ENCODE results near the gene BORCS6. TPM values are rescaled to one million over a fixed set of nuclear protein-coding genes. Genes with fewer than 3 reads are reported as not detected.

Gene BORCS6
- total RNA-seq, 1 donor from 2014 or later: 5.8 TPM

- no peak for DNase-seq (ENCODE audit: low spot score)
Measured at GRCh38 chr17:8212312-8213180, 22.6 kb upstream of the BORCS6 start.

- DNase-seq (ENCODE audit: low spot score): no peak
Measured at GRCh38 chr17:8210761-8211458, 20.9 kb upstream of the BORCS6 start.

DNA sequence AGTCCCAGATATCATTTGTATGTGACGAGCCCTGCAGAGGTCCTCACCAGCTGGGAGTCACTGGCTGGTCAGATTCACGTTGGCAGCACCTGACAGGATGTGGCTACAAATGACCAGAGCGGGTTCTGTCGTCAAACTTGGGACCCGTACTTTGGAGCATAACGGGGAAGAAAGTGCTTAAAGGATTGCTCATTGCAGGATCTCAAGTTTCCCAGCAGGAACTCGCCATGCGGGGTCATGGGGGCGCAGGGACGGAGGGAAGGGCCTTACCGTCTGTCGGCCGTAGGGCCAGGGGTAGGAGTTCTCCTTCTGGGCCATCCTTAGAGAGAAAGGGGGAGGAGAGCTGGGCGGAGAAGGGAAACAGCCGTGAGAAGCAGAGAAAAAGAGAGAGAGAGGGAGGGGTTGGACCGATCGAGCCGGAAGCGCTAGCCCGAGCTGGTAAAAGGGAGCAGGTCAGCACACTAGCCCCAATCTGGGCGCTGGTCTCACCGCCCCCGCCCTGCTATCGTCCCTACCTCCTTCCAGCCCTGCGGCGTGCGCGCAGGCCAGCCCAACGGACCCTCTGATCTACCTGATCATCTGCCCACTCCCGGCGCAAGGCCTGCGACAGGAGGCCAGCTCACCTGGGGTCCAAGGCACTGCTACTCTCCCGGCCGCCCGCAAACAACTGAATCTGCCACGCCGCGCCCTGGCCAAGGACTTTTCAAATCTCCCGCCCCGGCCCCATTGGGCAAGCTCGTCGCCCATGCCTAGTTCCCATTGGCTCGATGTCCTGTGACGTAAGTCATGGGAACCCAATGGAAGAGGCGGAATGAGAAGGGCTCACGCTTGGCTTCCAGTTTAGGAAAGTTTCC, 20.2 kb upstream of the BORCS6 start, which contains the start of gene AURKB:
Gene AURKB (minus strand): TSS at position 669 of the 854 bp plus-strand sequence. CDS start 351 bp downstream, at position 318.
- DNase-seq (ENCODE audit: low spot score): peak; percentile 96

DNA sequence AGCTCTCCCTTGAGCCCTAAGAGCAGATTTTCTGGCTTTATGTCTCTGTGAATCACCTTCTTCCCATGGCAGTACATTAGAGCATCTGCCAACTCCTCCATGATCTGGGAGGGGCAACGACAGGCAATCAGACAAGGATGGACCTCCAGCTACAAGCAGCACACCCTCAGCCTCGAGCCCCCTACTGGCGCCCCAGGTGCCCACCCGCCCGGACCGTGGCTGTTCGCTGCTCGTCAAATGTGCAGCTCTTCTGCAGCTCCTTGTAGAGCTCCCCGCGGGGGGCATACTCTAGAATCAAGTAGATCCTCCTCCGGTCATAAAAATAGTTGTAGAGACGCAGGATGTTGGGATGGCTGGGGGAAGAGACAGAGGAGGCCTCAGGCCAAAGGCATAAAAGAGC, 16.6 kb upstream of the BORCS6 start:
- DNase-seq (ENCODE audit: low spot score): no peak

DNA sequence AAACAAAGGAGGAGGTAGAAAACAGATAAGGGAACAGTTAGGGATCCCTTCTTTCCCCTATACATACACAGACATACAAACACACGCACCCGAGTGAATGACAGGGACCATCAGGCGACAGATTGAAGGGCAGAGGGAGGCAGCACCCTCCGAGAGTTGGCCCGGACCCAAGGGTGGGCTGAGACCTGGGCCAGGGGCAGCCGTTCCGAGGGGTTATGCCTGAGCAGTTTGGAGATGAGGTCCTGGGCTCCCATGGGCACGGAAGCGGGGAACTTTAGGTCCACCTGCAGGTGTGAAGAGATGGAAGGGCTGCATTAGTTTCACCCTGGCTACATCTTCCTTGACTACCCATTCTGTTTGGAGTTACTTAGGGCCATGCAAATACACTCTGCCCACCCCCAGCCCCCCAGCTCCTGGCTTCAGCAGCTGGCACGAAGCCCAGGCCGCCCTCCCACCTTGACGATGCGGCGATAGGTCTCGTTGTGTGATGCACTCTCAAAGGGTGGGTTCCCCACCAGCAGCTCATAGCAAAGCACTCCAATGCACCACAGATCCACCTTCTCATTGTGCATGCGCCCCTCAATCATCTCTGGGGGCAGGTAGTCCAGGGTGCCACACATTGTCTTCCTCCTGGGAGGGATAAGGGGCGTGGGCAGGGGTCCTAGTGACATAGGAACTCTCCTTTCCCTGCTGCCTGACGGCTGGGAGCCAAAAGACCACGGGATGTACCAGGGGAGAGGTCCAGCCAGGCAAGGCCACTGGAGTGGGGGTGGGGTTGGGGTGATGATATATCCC, 15.0 kb upstream of the BORCS6 start:
- no peak for DNase-seq (ENCODE audit: low spot score)

DNA sequence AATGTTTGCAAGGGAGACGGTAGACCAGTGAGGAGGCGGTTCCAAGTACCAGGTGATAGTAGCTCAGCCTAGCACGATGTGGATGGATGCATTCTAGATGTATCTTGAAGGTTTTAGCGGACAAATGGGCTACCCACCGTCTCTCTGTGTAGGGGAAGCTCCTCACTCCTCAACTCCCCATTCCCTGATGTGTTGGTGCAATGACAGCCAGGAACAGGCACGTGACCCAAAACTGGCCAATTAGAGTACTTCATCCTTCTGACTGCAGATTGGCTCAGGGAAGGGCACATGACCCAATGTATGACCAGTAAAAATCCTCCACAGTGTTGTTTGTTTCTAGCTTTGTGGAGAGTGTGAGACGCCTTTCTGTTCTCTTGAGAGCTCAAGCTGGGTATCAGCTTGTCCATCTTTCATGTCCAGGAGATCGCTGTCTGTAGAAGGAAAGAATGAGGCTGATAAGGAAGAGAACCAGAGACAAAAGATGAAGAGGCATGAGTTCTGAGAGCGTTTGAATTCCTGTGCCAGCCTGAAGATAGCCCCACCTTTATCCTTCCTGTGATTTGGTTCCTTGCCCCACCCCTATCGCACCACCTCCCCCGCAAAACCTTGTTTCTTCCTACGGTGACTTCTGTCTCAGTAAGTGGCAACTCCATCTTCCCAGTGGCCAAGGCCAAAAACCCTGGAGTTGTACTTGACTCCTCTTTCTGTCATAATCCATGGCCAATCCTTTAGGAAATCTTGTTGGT, 2.3 kb upstream of the BORCS6 start:
- no peak for DNase-seq (ENCODE audit: low spot score)

- no peak for DNase-seq (ENCODE audit: low spot score)
Measured at GRCh38 chr17:8190506-8190905, 526 bp upstream of the BORCS6 start.

GRCh38 chr17:8189041-8189710, 804 bp downstream of the BORCS6 start:
- no peak for DNase-seq (ENCODE audit: low spot score)

DNA sequence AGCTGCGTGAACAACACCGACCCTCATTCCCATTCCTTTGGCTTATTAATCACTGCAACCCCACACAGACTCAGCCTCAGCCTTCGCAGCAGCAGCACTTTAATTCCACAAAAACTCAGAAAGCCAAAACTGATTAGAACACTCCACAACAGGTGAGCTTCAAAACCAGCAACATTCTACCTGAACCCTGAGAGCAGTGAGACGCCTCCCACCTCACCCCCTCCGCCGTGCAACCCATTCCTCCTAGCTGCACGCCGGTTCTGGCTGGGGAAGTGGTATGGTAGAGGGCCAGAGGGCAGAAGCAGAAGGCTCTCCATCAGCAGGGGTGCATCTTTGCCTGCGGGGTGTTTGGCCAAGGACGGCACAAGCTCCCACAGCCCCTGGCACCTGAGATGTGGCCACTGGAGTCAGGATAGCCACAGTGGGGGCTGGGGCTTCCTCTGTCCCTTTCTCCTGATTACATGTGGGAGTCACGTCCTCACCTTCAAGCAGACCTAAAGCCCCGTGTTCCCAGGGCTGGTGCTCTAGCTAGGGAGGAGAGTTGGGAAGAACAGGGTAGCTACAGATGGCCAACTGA, 1.6 kb downstream of the BORCS6 start:
- DNase-seq (ENCODE audit: low spot score): no peak

DNA sequence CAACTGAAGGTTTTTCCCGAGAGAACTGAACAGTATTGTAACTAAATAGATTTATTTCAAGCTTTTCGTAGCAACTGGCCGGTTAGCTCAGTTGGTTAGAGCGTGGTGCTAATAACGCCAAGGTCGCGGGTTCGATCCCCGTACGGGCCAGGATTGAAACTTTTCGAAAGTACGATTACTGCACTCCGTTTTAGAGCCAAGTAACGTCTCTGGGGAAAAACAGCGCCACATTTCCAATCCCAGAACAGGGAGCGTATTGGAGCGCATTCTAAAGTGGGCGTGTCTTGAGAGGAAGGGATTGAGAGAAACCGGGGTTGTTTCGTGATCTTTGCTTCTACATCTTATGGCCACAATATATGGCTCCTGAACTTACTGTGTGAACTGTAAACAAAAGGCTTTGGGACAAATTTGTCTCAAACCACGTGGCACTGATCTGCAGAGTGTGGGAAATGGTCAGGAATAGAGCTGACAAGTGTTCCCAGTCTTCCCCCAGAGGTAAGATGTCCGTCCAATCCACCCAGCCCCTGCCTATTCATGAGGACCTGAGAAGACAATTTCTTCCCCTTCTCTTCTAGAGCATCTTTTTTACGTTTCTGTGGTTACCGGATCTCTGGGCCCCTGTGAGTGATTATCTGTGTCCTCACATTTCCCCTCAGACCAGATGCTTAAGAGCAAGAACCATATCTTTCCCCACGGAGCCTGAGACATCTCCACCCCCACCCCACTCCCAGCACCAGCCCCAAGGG, 2.3 kb downstream of the BORCS6 start:
- DNase-seq (ENCODE audit: low spot score): peak; percentile 94

DNA sequence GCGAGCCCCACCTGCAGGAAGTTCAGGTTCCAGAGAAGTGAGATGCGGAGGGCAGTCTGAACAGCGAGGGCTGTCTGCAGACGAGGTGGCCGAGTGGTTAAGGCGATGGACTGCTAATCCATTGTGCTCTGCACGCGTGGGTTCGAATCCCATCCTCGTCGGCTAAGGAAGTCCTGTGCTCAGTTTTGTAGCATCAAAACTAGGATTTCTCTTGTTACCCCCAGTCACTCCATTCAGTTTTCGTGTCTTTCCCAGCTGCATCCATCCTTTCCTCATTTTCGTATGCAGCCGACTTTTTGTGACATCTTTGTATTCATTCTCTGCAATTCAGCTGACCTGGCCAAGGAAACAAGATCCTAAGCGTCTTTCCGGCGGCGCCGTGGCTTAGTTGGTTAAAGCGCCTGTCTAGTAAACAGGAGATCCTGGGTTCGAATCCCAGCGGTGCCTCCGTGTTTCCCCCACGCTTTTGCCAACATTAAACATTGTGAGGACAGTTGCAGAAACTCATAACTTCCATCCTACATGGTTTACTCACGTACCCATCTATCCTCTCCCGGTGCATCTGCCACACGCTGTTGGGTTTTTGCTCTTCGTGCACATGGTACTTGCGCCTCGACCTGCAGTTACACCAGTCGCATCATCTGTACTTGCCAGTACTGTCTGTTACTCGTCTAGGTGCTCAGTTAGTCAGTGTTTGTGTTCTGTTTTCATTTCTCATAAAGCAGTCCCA, 3.0 kb downstream of the BORCS6 start:
- DNase-seq (ENCODE audit: low spot score): peak; percentile 97

- no peak for DNase-seq (ENCODE audit: low spot score)
Measured at GRCh38 chr17:8186446-8186786, 3.6 kb downstream of the BORCS6 start.

DNA sequence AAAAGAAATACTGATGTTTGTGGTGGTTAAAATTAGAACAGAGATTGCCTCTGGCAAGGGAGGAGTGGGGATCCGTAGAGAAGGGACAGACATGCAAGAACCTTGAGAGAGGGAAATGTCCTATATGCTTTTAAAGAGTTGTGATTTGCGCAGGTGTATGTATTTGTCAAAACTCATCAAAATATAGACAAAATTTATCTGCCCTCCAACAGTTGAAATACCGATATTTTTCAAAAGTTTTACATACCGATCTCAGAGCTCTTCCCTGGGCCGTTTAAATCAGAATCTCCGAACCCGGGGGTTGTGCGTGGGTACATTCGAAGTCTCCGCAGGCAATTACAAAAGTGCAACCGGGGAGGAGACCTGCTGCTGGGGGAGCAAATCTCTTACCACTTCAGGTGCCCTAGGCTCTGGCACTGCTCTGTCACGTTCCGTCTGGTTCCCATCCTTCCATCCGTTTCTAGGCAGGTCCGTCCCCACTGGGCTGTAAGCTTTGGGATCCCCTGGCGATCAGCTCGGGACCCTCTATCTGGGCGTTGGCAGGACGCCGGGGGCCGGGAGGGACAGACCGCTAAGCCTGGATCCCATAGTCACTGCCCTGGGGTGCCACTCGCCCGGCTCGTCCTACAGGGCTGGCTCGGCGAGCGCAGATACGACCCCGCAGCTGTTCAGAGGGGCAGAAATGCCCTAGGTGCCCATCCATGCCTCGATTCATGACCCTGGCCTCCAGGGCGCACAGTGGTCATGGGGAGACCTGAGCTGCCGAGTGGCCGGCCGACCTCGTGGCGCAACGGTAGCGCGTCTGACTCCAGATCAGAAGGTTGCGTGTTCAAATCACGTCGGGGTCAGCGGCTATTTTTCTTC, 4.2 kb downstream of the BORCS6 start:
- peak; percentile 97 for DNase-seq (ENCODE audit: low spot score)

DNA sequence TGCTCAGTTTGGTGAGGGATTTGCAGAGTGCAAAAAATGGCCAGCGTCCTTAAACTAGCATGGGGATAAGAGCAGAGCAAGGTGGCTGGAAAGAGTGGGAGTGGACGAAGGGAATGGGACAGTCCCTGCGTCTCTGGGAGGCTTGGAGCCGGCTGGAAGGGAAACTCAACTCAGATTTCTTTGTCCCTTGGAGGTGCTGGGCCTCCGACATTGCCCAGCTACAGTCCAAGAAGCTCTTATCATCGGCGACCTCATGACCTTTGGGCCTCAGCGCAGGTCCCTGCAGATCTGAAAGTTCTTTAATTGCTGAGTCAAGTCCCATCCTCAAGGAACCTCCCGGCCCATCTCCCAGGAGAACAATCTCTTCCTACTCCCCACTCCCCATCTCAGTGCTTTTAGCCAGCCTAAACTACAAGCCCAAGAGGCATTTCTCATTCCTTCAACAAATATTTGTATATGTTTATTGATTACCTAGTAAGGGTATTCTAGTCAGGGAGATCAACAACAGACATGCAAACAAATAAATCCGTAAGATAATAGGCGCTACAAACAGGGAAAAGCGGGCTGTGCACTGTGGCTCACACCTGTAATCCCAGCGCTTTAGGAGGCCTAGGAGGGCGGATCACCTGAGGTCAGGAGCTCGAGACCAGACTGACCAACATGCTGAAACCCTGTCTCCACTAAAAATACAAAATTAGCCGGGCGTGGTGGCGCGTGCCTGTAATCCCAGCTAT, 12.8 kb downstream of the BORCS6 start:
- no peak for DNase-seq (ENCODE audit: low spot score)

- peak; percentile 95 for DNase-seq (ENCODE audit: low spot score)
Measured at GRCh38 chr17:8176197-8176940, 13.6 kb downstream of the BORCS6 start, which contains the start of gene TMEM107. TMEM107 (minus strand) TSS chr17:8176380; CDS start chr17:8176286, 94 bp downstream.
